Pulmonary artery endothelial cell (primary cell): ENCODE results near the gene TOP2A. TPM values are rescaled to one million over a fixed set of nuclear protein-coding genes. Genes with fewer than 3 reads are reported as not detected.

Experiments
- DNase-seq: peaks from one replicate; pipeline ENCODE4 v3.0.0-alpha.2; 2011; ENCODE audit warnings: low read depth, low spot score
- total RNA-seq: library from RNA; depleted of rRNA; stranded (reverse); fragments of >200 nt; gene quantifications from 2 replicates; pipeline ENCODE4 v1.2.3, GENCODE V29; 2014

Gene TOP2A
- total RNA-seq, 1 donor from 2014 or later, result 59.6 TPM

- no peak for DNase-seq
These were observed 59.2 kb downstream of the TOP2A start for GRCh38 chr17:40358323-40359038.

GRCh38 chr17:40356990-40357881 lies 60.5 kb downstream of the TOP2A start:
- DNase-seq, result no peak

GRCh38 chr17:40355804-40356758 lies 61.6 kb downstream of the TOP2A start:
- no peak for DNase-seq

- no peak for DNase-seq
These were observed 62.4 kb downstream of the TOP2A start for GRCh38 chr17:40355123-40355803.

- no peak for DNase-seq
These were observed 63.2 kb downstream of the TOP2A start for GRCh38 chr17:40354221-40355122.

DNA sequence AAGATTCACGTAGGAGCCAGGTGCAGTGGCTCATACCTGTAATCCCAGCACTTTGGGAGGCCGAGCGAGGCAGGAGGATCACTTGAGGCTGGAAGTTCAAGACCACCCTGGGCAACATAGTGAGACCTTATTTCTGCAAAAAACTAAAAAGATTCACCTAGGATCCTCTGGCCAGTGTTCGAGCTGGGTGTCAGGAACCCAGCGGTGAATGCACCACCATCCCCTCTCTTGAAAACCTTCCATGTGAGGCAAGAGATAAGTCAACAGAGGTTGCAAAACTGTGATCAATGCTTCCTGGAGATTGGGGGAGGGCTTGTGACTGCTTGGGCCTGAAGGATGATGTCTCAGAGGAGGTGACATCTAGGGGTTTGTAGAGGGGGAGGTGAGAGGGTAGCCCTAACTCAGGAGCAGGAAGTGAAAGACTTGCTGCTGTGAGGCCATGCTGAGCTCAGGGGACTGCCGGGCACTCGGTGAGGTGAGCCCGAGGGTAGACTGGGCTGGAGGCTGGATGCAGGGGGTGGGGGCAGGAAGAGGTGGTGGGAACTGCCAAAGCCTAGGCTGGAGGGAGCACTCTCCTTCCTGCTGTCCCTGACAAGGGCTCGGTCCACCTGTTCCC lies 64.8 kb downstream of the TOP2A start:
- DNase-seq, result no peak

GRCh38 chr17:40352237-40352778 lies 65.4 kb downstream of the TOP2A start:
- DNase-seq, result no peak

- no peak for DNase-seq
These were observed 66.1 kb downstream of the TOP2A start for GRCh38 chr17:40351359-40352236.

DNA sequence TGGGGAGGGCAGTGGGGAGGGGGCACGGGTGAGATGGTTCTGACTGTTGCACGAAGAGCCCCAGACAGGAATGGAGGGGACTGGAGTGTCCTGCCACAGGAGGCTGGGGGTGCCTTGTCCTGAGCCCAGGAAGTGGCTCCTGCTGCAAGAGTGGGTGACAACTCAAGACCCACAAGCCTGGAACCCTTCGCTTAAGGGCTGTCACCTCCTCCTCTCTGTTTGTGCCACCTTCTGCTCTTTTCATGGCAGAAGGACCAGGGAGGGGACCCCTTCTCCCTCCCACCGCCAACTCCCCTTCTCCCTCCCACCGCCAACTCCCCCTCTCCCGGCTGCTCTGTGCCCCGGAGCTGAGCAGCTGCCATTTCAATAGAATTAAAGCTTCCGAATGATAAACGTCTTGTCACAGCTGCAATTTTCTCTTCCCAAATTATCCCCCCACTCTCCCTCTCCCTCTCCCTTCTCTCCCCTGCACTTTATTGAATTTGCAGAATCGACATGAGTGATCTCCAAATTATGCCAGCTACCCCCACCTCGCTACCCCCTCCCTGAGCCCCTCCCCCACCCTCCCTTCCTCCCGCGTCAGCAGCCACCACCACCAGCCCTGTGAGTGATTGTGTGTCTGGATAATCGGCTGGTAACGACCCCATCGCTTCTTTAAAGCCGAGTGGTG lies 66.9 kb downstream of the TOP2A start:
- DNase-seq, result no peak

GRCh38 chr17:40349895-40350688 lies 67.6 kb downstream of the TOP2A start:
- DNase-seq, result no peak

- no peak for DNase-seq
These were observed 68.2 kb downstream of the TOP2A start for GRCh38 chr17:40349477-40349894.

- DNase-seq, result no peak
These were observed 68.9 kb downstream of the TOP2A start for GRCh38 chr17:40348562-40349476.

DNA sequence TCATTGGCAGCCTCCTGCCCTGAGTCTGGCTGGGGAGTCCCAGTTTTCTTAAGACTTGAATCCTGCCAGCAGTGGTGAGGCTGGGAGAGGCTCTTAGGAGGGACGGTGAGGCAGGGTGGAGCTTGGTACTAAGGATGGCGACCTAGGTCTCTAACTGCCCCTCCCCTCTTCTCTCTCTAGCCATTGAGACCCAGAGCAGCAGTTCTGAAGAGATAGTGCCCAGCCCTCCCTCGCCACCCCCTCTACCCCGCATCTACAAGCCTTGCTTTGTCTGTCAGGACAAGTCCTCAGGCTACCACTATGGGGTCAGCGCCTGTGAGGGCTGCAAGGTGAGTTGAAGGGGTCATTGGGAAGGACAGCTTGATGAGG lies 69.6 kb downstream of the TOP2A start:
- DNase-seq, result no peak

DNA sequence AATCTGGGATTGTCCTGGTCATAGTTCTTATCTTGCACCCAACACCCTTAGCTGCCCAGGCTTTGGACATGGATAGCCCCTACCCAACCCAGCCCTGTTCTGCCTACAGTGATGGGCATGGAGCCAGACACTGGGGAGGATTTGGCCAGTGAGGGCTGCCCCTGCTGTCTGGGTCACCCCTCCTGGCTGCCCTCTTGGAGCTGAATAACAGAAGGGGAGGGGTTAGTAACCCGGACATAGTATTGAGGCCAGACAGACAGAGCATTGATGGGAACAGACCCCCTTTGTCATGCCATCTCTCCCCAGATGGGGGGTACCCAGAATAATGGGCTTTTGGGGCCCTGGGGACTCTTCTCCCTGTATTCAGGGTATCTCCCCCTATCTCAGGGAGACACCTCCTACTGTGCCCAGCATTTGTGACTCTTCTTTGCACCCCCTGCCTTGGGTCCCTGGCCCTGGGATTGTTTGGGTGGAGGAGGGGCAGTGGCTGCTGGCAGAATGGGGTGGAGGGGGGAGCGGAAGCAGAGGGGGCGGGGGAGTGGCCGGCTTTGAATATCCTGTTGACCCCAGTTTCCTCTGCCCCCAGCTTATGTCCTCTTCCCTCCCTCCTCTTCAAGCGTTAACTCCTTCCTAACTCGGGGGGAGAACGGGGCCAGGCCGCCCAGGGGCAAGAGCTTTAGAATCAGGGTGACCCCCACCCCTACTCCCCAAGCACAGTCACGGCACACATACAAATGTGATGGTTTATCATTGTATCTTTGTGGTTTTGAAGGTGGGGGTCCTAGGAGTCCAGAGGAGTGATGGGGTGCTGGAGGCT lies 70.2 kb downstream of the TOP2A start:
- no peak for DNase-seq

DNA sequence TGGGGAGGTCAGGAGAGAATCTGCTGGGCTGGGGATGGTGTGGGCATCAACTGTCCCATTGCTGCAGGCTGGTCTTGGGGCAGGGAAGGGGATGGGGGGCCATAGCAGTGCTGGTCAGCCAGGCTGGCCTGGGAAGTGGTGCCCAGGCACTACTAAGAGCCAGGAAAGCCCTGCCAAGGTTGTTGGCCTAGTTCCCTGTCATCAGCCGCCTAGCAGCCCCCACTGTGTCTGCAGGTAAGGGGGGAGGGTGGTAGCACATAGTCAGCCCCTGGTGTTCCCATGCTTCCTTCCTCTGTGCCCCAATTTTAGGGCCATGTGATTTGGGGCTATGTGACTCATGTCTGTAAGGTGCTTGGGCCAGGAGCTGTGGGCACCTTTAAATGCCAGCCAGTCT lies 70.9 kb downstream of the TOP2A start:
- DNase-seq, result no peak
